ENCODE results near the gene RGMA. TPM values are rescaled to one million over a fixed set of nuclear protein-coding genes. Genes with fewer than 3 reads are reported as not detected.

Gene RGMA
- total RNA-seq, 1 experiment from 2014 or later, result 3.3 TPM

GRCh38 chr15:93019971-93020370, 69.0 kb downstream of the RGMA start:
- no peak overlapping the region for H3K27ac ChIP-seq
- H3F3A ChIP-seq (ENCODE audit: insufficient read depth, low read depth), result peaks cover 57% of the 10 kb centered on the region
- H2AFZ ChIP-seq, result no peak overlapping the region
- TF ChIP-seq EZH2 (IDR thresholded peaks at IDR 0.05; ENCODE audit: low read depth), result no peak
- no peak for TF ChIP-seq CTCF (conservative IDR thresholded peaks at IDR 0.05)
- no peaks in the 10 kb centered on the region for H3K9me3 ChIP-seq (ENCODE audit: insufficient read depth, low read depth)
- H3K4me3 ChIP-seq, result no peak overlapping the region
- ChIA-PET POLR2A (ENCODE audit: unreplicated experiment) (no interaction called here), CTCF (no interaction called here)
- no peak overlapping the region for H3K4me2 ChIP-seq
- no TSS peak for BruUV-seq (replicated peaks)
- H3K36me3 ChIP-seq (ENCODE audit: low read depth), result peaks cover 87% of the 10 kb centered on the region
- no peaks in the 10 kb centered on the region for H3K27me3 ChIP-seq (ENCODE audit: insufficient read depth, low read depth)
- 0 out of 2 replicates have a peak, but pooled peaks cover 12% of the 10 kb centered on the region for H3K79me2 ChIP-seq (ENCODE audit: low read depth)
- DNase-seq, result no peak
- intact Hi-C loops (cut with micrococcal nuclease; ENCODE audit: unreplicated experiment), result loop anchor here (10.0 kb wide), 1 partner anchor 225 kb away; no protein-coding TSS in a partner anchor
- H3K9me2 ChIP-seq (ENCODE audit: insufficient read depth), result no peaks in the 10 kb centered on the region
- H4K20me1 ChIP-seq (ENCODE audit: insufficient read depth), result peaks cover 43% of the 10 kb centered on the region
- H3K4me1 ChIP-seq (replicated peaks; ENCODE audit: insufficient read depth), result no peaks in the 10 kb centered on the region

- H3F3A ChIP-seq (ENCODE audit: insufficient read depth, low read depth), result peaks cover 64% of the 10 kb centered on the region
- ChIA-PET CTCF (no interaction called here), POLR2A (ENCODE audit: unreplicated experiment) (no interaction called here)
- DNase-seq, result no peak
- intact Hi-C loops (cut with micrococcal nuclease; ENCODE audit: unreplicated experiment), result loop anchor here (10.0 kb wide), 1 partner anchor 224 kb away; no protein-coding TSS in a partner anchor
- no peaks in the 10 kb centered on the region for H3K27me3 ChIP-seq (ENCODE audit: insufficient read depth, low read depth)
- H3K4me3 ChIP-seq, result no peak overlapping the region
- BruUV-seq (replicated peaks), result no TSS peak
- no peak overlapping the region for H3K4me2 ChIP-seq
- H3K27ac ChIP-seq, result no peak overlapping the region
- no peaks in the 10 kb centered on the region for H3K9me3 ChIP-seq (ENCODE audit: insufficient read depth, low read depth)
- H2AFZ ChIP-seq, result no peak overlapping the region
- H3K4me1 ChIP-seq (replicated peaks; ENCODE audit: insufficient read depth), result no peaks in the 10 kb centered on the region
- H4K20me1 ChIP-seq (ENCODE audit: insufficient read depth), result peaks cover 41% of the 10 kb centered on the region
- H3K36me3 ChIP-seq (ENCODE audit: low read depth), result peaks cover 91% of the 10 kb centered on the region
- H3K79me2 ChIP-seq (ENCODE audit: low read depth), result 0 out of 2 replicates have a peak, but pooled peaks cover 12% of the 10 kb centered on the region
- no peaks in the 10 kb centered on the region for H3K9me2 ChIP-seq (ENCODE audit: insufficient read depth)
- no peak for TF ChIP-seq EZH2 (IDR thresholded peaks at IDR 0.05; ENCODE audit: low read depth)
- no peak for TF ChIP-seq CTCF (conservative IDR thresholded peaks at IDR 0.05)
Measured at GRCh38 chr15:93019090-93019489, 69.9 kb downstream of the RGMA start.

GRCh38 chr15:93018574-93018973, 70.4 kb downstream of the RGMA start:
- H3K4me1 ChIP-seq (replicated peaks; ENCODE audit: insufficient read depth), result no peaks in the 10 kb centered on the region
- no peak for DNase-seq
- H4K20me1 ChIP-seq (ENCODE audit: insufficient read depth), result peaks cover 36% of the 10 kb centered on the region
- 0 out of 2 replicates have a peak overlapping the region, but pooled peaks have one; percentile 29 for H3K27ac ChIP-seq
- H3K4me2 ChIP-seq, result no peak overlapping the region
- POLR2A ChIA-PET (ENCODE audit: unreplicated experiment), result interaction anchor here (0.7 to 0.8 kb wide), 2 partner anchors 65 to 97 kb away, joined by 5 to 7 read pairs; no protein-coding TSS in a partner anchor
- H3F3A ChIP-seq (ENCODE audit: insufficient read depth, low read depth), result peaks cover 65% of the 10 kb centered on the region
- 0 out of 2 replicates have a peak, but pooled peaks cover 12% of the 10 kb centered on the region for H3K79me2 ChIP-seq (ENCODE audit: low read depth)
- CTCF ChIA-PET, result no interaction called here
- no peaks in the 10 kb centered on the region for H3K9me2 ChIP-seq (ENCODE audit: insufficient read depth)
- TF ChIP-seq CTCF (conservative IDR thresholded peaks at IDR 0.05), result no peak
- no peak for TF ChIP-seq EZH2 (IDR thresholded peaks at IDR 0.05; ENCODE audit: low read depth)
- no peaks in the 10 kb centered on the region for H3K9me3 ChIP-seq (ENCODE audit: insufficient read depth, low read depth)
- peaks cover 88% of the 10 kb centered on the region for H3K36me3 ChIP-seq (ENCODE audit: low read depth)
- intact Hi-C loops (cut with micrococcal nuclease; ENCODE audit: unreplicated experiment), result loop anchor here (10.0 kb wide), 1 partner anchor 224 kb away; no protein-coding TSS in a partner anchor
- no TSS peak for BruUV-seq (replicated peaks)
- H3K4me3 ChIP-seq, result no peak overlapping the region
- H3K27me3 ChIP-seq (ENCODE audit: insufficient read depth, low read depth), result no peaks in the 10 kb centered on the region
- no peak overlapping the region for H2AFZ ChIP-seq

Data from PC-9 (cell line).